ENCODE results near the gene DSCAM.

Gene DSCAM

DNA sequence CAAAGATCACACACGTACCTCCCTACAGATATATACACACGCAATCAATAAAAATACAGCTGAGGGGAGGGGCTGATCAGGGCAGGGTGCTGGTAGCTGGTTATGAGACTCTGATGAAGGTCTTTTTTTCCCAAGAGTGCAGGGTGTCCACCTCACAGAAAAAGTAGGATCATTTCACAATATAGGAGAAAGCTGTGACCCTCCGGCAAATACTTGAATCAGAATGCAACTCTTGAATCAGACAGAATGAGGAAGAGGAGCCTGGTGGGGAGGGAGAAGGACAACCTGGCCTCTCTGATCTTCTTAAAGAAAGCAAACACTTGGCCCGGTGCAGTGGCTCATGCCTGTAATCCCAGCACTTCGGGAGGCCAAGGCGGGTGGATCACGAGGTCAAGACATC, 710.4 kb downstream of the DSCAM start:
- TF ChIP-seq, protein P1, sequence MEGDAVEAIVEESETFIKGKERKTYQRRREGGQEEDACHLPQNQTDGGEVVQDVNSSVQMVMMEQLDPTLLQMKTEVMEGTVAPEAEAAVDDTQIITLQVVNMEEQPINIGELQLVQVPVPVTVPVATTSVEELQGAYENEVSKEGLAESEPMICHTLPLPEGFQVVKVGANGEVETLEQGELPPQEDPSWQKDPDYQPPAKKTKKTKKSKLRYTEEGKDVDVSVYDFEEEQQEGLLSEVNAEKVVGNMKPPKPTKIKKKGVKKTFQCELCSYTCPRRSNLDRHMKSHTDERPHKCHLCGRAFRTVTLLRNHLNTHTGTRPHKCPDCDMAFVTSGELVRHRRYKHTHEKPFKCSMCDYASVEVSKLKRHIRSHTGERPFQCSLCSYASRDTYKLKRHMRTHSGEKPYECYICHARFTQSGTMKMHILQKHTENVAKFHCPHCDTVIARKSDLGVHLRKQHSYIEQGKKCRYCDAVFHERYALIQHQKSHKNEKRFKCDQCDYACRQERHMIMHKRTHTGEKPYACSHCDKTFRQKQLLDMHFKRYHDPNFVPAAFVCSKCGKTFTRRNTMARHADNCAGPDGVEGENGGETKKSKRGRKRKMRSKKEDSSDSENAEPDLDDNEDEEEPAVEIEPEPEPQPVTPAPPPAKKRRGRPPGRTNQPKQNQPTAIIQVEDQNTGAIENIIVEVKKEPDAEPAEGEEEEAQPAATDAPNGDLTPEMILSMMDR (IDR thresholded peaks at IDR 0.05; ENCODE audit: low read length, missing control alignments), result no peak
- no peak for DNase-seq (ENCODE audit: low read depth)
- H3K4me3 ChIP-seq (replicated peaks; ENCODE audit: low read depth, low read length), result no peak overlapping the region

DNA sequence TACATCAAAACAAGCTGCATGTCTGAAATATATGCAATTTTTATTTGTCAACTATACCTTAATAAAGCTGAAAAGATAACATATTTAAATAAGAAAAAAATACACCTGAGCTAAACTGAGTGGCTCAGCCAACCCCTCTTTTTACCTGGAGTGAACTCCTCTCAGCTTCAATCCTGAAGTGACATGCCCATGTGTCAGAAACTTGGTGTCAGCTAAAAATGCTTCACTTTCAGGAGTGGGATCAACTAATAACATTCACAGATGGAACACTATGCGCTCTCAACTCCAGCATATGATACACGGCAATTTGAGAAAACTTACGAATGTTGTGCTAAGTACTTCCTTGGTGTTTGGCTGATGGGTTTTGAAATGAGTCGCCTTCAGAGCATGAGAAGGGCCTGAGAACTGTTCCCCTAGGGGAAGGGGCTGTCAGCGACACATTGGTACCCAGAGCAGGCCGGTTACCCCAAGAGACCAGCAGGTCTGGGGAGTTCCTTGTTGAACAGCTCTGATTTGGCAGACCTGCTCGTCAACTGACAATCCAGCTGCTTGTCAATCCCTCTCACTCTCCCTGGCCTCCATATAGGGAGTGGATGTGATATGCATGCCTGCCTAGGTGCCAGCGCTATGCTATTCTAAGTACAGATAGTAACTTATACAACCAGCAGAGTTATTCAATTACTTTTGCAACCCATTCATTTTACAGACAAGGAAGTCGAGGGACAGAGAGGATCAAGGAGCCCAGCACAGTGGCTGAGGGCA, 712.0 kb downstream of the DSCAM start:
- no peak for DNase-seq (ENCODE audit: low read depth)
- TF ChIP-seq, protein P1 (IDR thresholded peaks at IDR 0.05; ENCODE audit: low read length, missing control alignments), result no peak

DNA sequence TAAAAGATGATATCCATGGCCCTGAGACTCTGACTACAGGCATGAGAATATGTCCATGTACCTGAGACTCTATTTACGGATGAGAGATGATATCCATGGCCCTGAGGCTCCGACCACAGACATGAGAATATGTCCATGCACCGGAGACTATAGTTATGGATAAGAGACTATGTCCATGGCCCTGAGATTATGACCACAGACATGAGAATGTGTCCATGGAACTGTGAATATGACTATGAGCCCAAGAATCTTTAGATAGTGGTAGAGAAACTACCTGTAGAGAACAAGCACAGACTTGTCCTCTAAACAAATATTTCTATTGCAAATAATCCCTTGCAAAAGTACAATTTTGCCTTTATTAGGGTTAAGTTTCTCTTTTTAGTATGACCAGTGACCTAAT, 716.5 kb downstream of the DSCAM start:
- TF ChIP-seq, protein P1 (IDR thresholded peaks at IDR 0.05; ENCODE audit: low read length, missing control alignments), result no peak
- no peak overlapping the region for H3K4me3 ChIP-seq (replicated peaks; ENCODE audit: low read depth, low read length)
- DNase-seq (ENCODE audit: low read depth), result no peak

More for the DNA sequence above, 712.0 kb downstream of the DSCAM start:
- H3K4me3 ChIP-seq (replicated peaks; ENCODE audit: low read depth, low read length), result no peak overlapping the region

DNA sequence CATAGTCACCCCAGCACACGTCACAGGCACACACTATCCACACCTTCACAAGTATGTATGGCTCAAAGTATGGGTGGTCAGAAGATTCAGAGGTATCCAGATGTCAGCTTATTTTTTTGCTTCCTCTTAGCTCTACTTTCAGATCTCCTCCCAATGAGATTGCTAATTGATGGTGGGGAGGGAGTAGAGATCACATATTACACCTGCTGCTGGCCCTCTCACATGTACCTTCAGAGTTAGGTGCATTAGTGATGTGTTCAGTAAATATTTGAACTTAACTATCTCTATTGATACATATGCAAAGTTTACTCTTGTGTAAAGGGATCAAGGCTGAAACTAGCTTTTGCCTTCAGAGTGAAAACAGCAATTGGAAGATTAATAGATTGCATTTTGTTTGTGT, 717.1 kb downstream of the DSCAM start:
- no peak for DNase-seq (ENCODE audit: low read depth)
- no peak overlapping the region for H3K4me3 ChIP-seq (replicated peaks; ENCODE audit: low read depth, low read length)
- TF ChIP-seq, protein P1 (IDR thresholded peaks at IDR 0.05; ENCODE audit: low read length, missing control alignments), result no peak

DNA sequence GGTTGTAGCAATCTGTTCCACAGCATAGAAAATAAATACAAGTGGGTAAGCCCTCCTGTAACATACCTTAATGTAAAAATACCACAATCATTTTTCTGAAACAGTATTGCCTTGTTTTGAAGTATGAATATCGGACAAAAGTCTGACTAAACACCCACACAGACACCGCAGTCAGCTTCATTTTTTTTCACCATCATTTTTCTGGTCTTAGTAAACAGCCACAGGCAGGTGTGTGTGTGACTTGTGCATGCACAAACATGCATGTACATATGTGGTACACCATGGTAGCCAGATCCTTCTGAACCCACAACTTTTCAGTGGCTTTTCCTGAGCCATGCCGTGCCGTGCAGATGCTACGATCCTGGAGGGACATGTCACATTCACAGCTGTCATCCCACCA, 718.1 kb downstream of the DSCAM start:
- H3K4me3 ChIP-seq (replicated peaks; ENCODE audit: low read depth, low read length), result no peak overlapping the region
- TF ChIP-seq, protein P1 (IDR thresholded peaks at IDR 0.05; ENCODE audit: low read length, missing control alignments), result no peak
- DNase-seq (ENCODE audit: low read depth), result no peak

DNA sequence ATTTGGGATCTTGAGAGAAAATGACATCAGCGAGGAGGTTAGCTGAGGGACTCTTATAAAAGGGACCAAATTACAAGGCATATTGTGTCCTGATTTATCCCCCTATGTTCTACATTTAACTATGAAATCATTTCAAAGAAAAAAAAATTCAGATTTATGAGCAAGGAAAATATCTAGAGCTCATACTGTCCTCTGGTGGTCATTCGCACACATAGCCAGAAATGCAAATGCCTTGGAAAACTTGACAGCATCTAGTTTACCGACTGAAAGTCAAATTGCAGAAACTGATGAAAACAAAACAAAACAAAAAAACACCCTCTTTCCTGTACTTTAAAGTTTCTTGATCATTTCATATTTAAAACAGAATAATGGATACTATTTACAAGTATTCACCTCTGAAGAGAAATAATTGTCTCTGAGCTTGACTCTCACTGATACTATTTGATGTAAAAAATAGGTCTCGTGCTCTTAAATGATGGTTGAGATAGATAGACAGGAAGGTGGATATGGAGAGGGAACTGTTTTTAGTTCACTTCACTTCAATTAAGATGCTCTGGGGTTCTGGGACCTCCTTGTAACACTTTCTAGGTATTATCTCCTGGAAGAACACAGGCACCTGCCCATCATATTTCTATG, 725.9 kb downstream of the DSCAM start:
- TF ChIP-seq, protein P1 (IDR thresholded peaks at IDR 0.05; ENCODE audit: low read length, missing control alignments), result peak; percentile 39
- peak; percentile 3 for DNase-seq (ENCODE audit: low read depth)
- no peak overlapping the region for H3K4me3 ChIP-seq (replicated peaks; ENCODE audit: low read depth, low read length)
